Activated gamma-delta T cell treated with anti-CD3 and anti-CD28 coated beads, Interleukin-2, amount 50 U/mL, for 16 hours (primary cell): ENCODE results near the gene USP24.
"Not testable (repeated sequence)": the region's sequence is repeated elsewhere in the genome, so short reads cannot be mapped to it uniquely, and the experiment has no call there.

Source experiments
- DNase-seq: peaks from one replicate; pipeline ENCODE4 v3.0.0-alpha.2; 2020; ENCODE audit warnings: low read depth

Gene USP24

GRCh38 chr1:55196433-55197035 lies 18.6 kb downstream of the USP24 start:
- no peak for DNase-seq

GRCh38 chr1:55195521-55196233 lies 19.5 kb downstream of the USP24 start:
- DNase-seq = no peak

- DNase-seq = no peak
Measured at GRCh38 chr1:55194851-55195250, 20.3 kb downstream of the USP24 start.

GRCh38 chr1:55192093-55192492 lies 23.1 kb downstream of the USP24 start:
- DNase-seq = no peak

DNA sequence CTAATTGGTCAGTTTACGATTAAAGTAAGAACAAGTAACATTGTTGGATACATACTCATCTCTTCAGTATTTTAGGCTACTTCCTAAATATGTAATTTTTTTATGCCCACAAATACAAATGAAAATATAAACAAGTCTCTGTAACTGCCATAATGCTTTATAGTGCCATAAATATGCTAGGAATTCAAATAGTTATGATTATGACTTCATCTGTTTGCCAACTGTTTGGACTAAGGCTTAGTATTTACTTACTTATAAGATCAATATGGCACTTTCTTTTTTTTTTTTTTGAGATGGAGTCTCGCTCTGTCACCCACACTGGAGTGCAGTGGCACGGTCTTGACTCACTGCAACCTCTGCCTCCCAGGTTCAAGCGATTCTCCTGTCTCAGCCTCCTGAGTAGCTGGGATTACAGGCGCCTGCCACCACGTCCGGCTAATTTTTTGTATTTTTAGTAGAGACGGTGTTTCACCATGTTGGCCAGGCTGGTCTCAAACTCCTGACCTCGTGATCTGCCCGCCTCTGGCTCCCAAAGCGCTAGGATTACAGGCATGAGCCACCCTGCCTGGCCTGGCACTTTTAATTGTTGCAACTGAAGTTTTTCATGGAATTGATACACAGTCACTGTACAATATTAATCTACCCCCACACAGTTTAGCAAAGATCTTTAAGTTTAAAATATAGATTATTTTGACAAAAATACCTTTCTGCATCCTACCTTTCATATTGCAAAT lies 23.8 kb downstream of the USP24 start:
- not testable (repeated sequence) for DNase-seq

DNA sequence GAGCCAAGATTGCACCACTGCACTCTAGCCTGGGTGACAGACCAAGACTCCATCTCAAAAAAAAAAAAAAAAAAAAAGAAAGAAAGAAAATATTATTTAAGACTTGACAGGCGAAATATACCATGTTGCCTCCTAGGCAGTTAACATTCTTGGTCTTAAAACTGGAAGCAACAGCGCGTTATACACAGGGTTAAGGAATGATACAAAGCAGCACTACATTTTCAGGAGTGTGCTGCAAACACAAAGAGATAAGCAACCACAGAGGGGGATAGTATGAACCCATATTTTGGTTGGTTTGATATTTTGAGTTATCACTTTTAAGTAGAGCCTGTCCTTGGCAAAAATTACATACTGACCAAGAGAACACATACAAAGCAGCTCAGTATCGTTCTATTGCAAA lies 25.1 kb downstream of the USP24 start:
- no peak for DNase-seq

- no peak for DNase-seq
Measured at GRCh38 chr1:55188909-55189308, 26.3 kb downstream of the USP24 start.

DNA sequence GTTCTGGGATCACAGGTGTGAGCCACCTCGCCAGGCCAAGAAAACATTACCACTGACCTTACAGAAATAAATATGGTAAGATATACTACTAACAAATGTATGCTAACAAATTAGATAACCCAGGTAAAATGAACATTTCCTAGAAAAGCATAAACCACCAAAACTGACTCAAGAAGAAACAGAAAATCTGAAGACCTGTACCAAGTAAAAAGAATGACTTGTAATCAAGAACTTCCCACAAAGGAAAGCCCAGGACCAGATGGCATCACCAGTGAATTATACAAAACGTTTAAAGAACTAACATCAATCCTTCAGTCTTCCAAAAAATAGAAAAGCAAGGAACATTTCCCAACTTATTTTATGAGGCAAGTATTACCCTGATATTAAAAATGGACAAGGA lies 29.3 kb downstream of the USP24 start:
- no peak for DNase-seq

DNA sequence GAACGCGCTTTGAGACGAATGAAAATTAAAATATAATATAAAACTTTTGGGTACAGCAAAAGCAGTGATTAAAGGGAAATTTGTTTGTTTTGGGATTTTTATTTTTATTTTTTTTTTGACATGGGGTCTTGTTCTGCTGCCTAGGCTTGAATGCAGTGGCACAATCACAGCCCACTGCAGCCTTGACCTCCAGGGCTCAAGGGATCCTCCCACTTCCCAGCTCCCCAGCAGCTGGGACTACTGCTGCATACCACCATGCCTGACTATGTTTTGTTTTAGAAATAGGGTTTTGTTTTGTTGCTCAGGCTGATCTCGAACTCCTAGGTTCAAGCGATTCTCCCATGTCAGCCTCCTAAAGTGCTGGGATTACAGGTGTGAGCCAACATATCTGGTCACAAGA lies 30.3 kb downstream of the USP24 start:
- DNase-seq = no peak

DNA sequence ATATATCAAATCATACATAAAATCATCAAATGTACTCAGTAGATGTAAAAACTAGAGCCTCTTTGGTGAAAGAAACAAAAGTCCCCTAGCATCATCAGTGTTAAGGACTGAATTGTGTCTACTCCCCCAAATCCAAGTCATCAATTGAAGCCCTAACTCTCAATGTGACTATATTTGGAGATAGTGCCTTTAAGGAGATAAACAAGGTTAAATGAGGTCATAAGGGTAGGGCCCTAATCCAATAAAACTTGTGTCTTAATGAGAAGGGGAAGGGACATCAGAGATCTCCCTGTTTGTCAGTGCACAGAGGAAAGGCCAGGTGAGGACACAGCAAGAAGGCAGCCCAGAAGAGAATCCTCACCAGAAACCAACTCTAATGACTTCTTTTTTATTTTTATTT lies 33.5 kb downstream of the USP24 start:
- DNase-seq = no peak

GRCh38 chr1:55180075-55180670 lies 35.0 kb downstream of the USP24 start:
- DNase-seq = no peak

DNA sequence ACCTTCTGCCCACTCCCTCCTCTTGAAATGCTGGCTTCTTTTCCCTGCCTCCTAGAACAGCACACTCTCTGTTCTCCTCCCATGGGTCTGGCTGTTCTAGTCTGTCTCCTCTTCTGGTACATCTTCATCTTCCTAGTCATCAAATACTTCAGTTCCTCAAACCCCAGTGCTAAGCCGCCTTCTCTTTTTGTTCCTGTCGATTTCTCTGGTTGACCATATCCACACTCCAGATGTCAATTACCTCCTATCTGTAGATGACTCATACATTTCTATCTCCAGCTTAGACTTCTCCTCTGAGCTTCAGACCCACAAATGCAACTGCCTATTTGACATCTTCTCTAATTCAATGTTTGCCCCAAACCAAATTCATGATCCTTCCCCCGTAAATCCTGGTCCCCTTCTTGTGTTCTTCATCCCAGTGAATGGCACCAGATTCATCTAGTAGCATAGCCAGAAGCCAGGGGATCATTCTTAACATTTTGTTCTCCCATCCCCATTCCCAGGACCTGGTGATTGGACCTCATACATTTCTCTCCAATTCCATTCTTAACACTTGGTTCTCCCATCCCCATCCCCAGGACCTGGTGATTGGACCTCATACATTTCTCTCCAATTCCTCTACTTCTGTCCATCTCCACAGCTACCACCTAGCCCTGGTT lies 35.9 kb downstream of the USP24 start:
- no peak for DNase-seq

DNA sequence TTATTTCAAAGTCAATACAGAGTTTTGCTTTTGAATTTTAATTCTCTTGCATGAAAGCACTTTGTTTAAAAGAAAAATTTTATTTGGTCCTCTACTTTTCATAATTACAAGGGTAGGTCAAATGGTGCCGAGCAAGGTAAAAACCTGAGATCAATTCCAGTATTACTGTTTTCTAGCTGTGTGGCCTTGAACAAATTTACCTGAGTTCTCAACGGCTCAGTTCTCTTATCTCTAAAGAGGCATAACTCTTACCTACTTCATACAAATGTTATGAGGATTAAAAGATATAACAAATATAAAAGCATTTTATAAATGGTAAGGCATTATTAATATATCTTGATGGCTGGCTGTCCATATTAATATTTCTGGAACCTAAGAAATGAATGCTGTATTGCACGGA lies 42.5 kb downstream of the USP24 start:
- no peak for DNase-seq

GRCh38 chr1:55172272-55172671 lies 42.9 kb downstream of the USP24 start:
- DNase-seq = no peak

DNA sequence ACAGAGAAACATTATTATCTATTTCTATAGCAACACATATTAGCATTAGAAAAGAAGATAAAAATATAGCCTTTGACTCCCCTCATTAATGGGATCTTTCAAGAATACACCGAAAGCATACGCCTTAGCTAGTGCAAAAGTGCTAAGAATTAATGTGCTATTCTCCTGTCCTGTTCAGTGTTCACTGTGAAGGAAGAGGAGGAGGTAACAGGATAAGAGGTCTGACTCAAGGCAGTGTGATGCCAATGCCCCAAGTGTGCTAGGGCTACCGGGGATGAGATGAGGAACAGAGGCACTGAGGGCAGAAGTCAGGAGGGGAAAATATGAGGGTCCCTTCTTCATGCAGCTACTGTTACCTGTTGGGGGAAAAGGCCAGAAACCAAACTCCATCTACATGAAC lies 43.5 kb downstream of the USP24 start:
- no peak for DNase-seq

- DNase-seq = no peak
Measured at GRCh38 chr1:55170426-55170825, 44.7 kb downstream of the USP24 start.

- no peak for DNase-seq
Measured at GRCh38 chr1:55169126-55169525, 46.0 kb downstream of the USP24 start.

- no peak for DNase-seq
Measured at GRCh38 chr1:55168353-55168752, 46.8 kb downstream of the USP24 start.

- DNase-seq = no peak
Measured at GRCh38 chr1:55167224-55167871, 47.8 kb downstream of the USP24 start.

- no peak for DNase-seq
Measured at GRCh38 chr1:55164906-55165305, 50.3 kb downstream of the USP24 start.

DNA sequence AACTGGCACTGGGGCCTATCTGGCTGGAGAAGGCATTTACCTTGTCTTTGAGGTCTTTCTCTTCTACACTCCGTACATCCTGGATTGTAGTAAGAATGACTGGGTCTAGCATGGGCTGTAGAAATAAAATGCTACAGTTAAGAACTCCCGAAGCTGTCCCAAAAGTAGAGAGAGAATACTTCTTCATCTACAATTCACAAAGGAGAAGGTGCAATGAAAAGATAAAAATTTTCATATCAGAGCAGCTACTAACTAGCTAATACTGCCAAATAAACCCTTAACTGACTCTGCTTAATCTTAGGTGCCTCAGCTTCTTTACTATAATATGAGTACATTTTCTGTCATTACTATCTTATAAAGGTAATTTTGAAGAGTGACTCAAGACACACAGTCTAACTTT lies 55.6 kb downstream of the USP24 start:
- DNase-seq = no peak

DNA sequence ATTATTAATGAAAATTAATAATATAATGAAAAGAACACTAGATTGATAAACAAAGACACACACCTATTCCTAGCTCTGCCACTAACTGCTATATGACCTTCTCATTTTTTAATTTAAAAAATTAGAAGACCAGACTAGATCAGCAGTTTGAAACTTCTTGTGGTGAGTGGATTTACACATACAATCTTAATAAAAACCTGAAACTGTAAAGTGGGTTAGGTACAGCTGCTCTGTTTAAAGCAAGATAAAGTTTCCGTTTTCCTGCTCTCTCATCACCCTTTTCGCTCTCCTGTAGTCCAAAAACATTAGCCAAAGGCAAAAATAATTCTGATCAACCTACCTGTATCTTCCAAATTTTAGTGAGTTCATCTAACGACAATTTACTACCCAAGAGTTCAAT lies 58.6 kb downstream of the USP24 start:
- no peak for DNase-seq
